HEK293 (cell line): Measurements from ENCODE around the gene CMYA5.
A peak's percentile ranks its signal among the peaks of the same experiment; 100 is the strongest.
"Not testable (repeated sequence)": the region's sequence is repeated elsewhere in the genome, so short reads cannot be mapped to it uniquely, and the experiment has no call there.

Experiments
- CTCF ChIA-PET: fragments of 350-600 bp; formaldehyde crosslinking; extraction: SDS; loops from one replicate; lab custom pipeline; 2021; ENCODE audit warnings: antibody characterized with exemption; lab: Yijun Ruan, JAX
- POLR2A ChIA-PET: fragments of 300-600 bp; formaldehyde crosslinking; extraction: SDS; loops from one replicate; lab custom pipeline; 2020; ENCODE audit warnings: antibody characterized with exemption, inconsistent platforms; lab: Yijun Ruan, JAX
- H3K27ac ChIP-seq: fragments of 200-500 bp; sonication (Bioruptor generic); 2 replicates; pipeline ENCODE4 v1.5.1; 2014; ENCODE audit warnings: low read depth, low read length, control low read depth, inconsistent platforms; ENCODE audit errors: extremely low read depth
- H3K36me3 ChIP-seq, 2 experiments: fragments of 200-500 bp in 1 of 2; sonication (Bioruptor generic) in 1 of 2; 1 replicate in 1 of 2; 2 replicates in 1 of 2; pipeline ENCODE4 v1.5.1; 2014 to 2017; ENCODE audit warnings: inconsistent platforms in 2 of 2, low read length in 2 of 2; ENCODE audit not compliant: control insufficient read depth in 2 of 2, insufficient read depth in 1 of 2
- H3K4me1 ChIP-seq: fragments of 200-500 bp; sonication (Bioruptor generic); 2 replicates; pipeline ENCODE4 v1.5.1; 2014; ENCODE audit warnings: mild to moderate bottlenecking, low read length, inconsistent platforms; ENCODE audit not compliant: control insufficient read depth, insufficient read depth
- H3K4me3 ChIP-seq: 2 replicates; pipeline ENCODE4 v1.5.1; 2011; ENCODE audit warnings: low read depth, mild to moderate bottlenecking, control low read depth, low read length, moderate library complexity
- H3K9me3 ChIP-seq: fragments of 200-500 bp; sonication (Bioruptor generic); 2 replicates; pipeline ENCODE4 v1.5.1; 2014; ENCODE audit warnings: low read depth, low read length, inconsistent platforms; ENCODE audit not compliant: control insufficient read depth, insufficient read depth
- MEIS1 ChIP-seq: sonication (generic); formaldehyde crosslinking; IDR thresholded peaks from 2 replicates; pipeline ENCODE4 v1.8.1; 2022; ENCODE audit warnings: missing genetic modification reagents, mild to moderate bottlenecking, borderline replicate concordance
- OSR2 ChIP-seq: fragments of 450-650 bp; formaldehyde crosslinking; IDR thresholded peaks from 2 replicates; pipeline ENCODE4 v1.5.1; 2016; ENCODE audit warnings: missing biosample characterization, missing genetic modification characterization
- SCRT2 ChIP-seq: fragments of 450-650 bp; formaldehyde crosslinking; IDR thresholded peaks from 2 replicates; pipeline ENCODE4 v1.5.1; 2016; ENCODE audit warnings: missing biosample characterization, missing genetic modification characterization
- SP7 ChIP-seq: fragments of 450-650 bp; formaldehyde crosslinking; IDR thresholded peaks from 2 replicates; pipeline ENCODE4 v1.5.1; 2016; ENCODE audit warnings: missing biosample characterization, missing genetic modification characterization
- TRIM28 ChIP-seq: IDR thresholded peaks from 2 replicates; pipeline ENCODE4 v1.6.1; 2011; ENCODE audit warnings: low read length, control low read depth, borderline replicate concordance
- YY2 ChIP-seq: fragments of 450-650 bp; formaldehyde crosslinking; IDR thresholded peaks from 2 replicates; pipeline ENCODE4 v1.5.1; 2016; ENCODE audit warnings: missing biosample characterization, missing genetic modification characterization
- ZBTB21 ChIP-seq: fragments of 450-650 bp; formaldehyde crosslinking; IDR thresholded peaks from 2 replicates; pipeline ENCODE4 v1.5.1; 2017; ENCODE audit warnings: missing biosample characterization, missing genetic modification characterization
- ZBTB44 ChIP-seq: fragments of 450-650 bp; IDR thresholded peaks from 2 replicates; pipeline ENCODE4 v1.5.1; 2018; ENCODE audit warnings: missing biosample characterization, mild to moderate bottlenecking, missing genetic modification characterization
- ZEB2 ChIP-seq: fragments of 450-650 bp; formaldehyde crosslinking; IDR thresholded peaks from 2 replicates; pipeline ENCODE4 v1.5.1; 2016; ENCODE audit warnings: missing biosample characterization, missing genetic modification characterization
- ZFP69B ChIP-seq: fragments of 450-650 bp; formaldehyde crosslinking; IDR thresholded peaks from 2 replicates; pipeline ENCODE4 v1.5.1; 2016; ENCODE audit warnings: missing biosample characterization, missing genetic modification characterization
- ZIC2 ChIP-seq: fragments of 450-650 bp; formaldehyde crosslinking; IDR thresholded peaks from 2 replicates; pipeline ENCODE4 v1.5.1; 2016; ENCODE audit warnings: missing biosample characterization, missing genetic modification characterization
- ZNF146 ChIP-seq: fragments of 450-650 bp; formaldehyde crosslinking; IDR thresholded peaks from 2 replicates; pipeline ENCODE4 v1.5.1; 2016; ENCODE audit warnings: missing biosample characterization, missing genetic modification characterization
- ZNF292 ChIP-seq: fragments of 450-650 bp; formaldehyde crosslinking; IDR thresholded peaks from 2 replicates; pipeline ENCODE4 v1.5.1; 2016; ENCODE audit warnings: low read depth, missing biosample characterization, missing genetic modification characterization, borderline replicate concordance
- ZNF335 ChIP-seq: fragments of 450-650 bp; formaldehyde crosslinking; conservative IDR thresholded peaks from 2 replicates; pipeline ENCODE4 v1.5.1; 2016; ENCODE audit warnings: missing biosample characterization, missing genetic modification characterization
- ZNF341 ChIP-seq: fragments of 450-650 bp; formaldehyde crosslinking; IDR thresholded peaks from 2 replicates; pipeline ENCODE4; 2016; ENCODE audit warnings: low read depth, missing biosample characterization, missing genetic modification characterization
- ZNF394 ChIP-seq: fragments of 450-650 bp; formaldehyde crosslinking; IDR thresholded peaks from 2 replicates; pipeline ENCODE4 v1.5.1; 2016; ENCODE audit warnings: missing biosample characterization, missing genetic modification characterization, mild to moderate bottlenecking, moderate library complexity, borderline replicate concordance
- ZNF548 ChIP-seq: fragments of 450-650 bp; formaldehyde crosslinking; IDR thresholded peaks from 2 replicates; pipeline ENCODE4 v1.5.1; 2016; ENCODE audit warnings: missing biosample characterization, missing genetic modification characterization
- ZNF629 ChIP-seq: fragments of 450-650 bp; formaldehyde crosslinking; IDR thresholded peaks from 2 replicates; pipeline ENCODE4 v1.5.1; 2017; ENCODE audit warnings: missing biosample characterization, missing genetic modification characterization
- ZNF639 ChIP-seq: fragments of 450-650 bp; formaldehyde crosslinking; IDR thresholded peaks from 2 replicates; pipeline ENCODE4 v1.5.1; 2016; ENCODE audit warnings: missing biosample characterization, missing genetic modification characterization
- ZNF677 ChIP-seq: fragments of 450-650 bp; IDR thresholded peaks from 2 replicates; pipeline ENCODE4 v1.5.0; 2018; ENCODE audit warnings: missing biosample characterization, mild to moderate bottlenecking, missing genetic modification characterization, moderate library complexity
- TF ChIP-seq, protein P1 (sequence below): fragments of 450-650 bp; formaldehyde crosslinking; IDR thresholded peaks from 2 replicates; pipeline ENCODE4 v1.5.1; 2016; ENCODE audit warnings: missing biosample characterization, missing genetic modification characterization, borderline replicate concordance
- TF ChIP-seq, protein P2 (sequence below): fragments of 450-650 bp; formaldehyde crosslinking; IDR thresholded peaks from 2 replicates; pipeline ENCODE4 v1.5.1; 2017; ENCODE audit warnings: missing biosample characterization, missing genetic modification characterization
- TF ChIP-seq, protein P3 (sequence below): fragments of 450-650 bp; formaldehyde crosslinking; IDR thresholded peaks from 2 replicates; pipeline ENCODE4 v1.5.1; 2017; ENCODE audit warnings: missing biosample characterization, missing genetic modification characterization
- TF ChIP-seq, protein P4 (sequence below): fragments of 450-650 bp; formaldehyde crosslinking; IDR thresholded peaks from 2 replicates; pipeline ENCODE4 v1.5.1; 2016; ENCODE audit warnings: missing biosample characterization, missing genetic modification characterization

CMYA5 gene

DNA sequence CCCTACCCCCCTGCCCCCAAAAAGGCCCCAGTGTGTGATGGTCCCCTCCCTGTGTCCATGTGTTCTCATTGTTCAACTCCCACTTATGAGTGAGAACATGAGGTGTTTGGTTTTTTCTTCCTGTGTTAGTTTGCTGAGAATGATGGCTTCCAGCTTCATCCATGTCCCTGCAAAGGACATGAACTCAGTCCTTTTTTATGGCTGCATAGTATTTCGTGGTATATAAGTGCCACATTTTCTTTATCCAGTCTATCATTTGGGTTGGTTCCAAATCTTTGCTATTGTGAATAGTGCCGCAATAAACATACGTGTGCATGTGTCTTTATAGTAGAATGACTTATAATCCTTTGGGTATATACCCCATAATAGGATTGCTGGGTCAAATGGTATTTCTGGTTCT lies 74.5 kb downstream of the CMYA5 start:
- CTCF ChIA-PET, H3K4me1 ChIP-seq: not testable (repeated sequence)

DNA sequence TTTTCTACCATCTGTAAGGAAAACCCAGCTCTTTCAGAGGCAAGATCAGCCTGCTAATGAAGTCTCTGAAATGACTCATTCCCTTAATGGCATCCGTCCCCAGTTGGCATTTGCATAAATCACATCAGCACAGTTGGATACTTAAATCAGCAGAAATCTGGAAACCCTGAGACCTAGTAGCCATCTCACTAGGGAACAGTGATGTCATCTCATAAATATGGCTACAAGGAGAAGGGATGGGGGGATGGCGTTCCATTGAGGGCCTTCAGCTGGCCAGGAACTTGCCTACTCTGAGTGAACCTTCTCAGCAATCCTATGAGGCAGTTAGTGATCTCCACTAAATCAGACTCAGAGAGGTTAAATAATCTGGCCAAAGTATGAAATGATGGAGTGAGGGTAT lies 81.8 kb downstream of the CMYA5 start:
- Histone ChIP-seq H3K4me3 (no peak overlapping the region), H3K27ac (no peak overlapping the region), H3K4me1 (no peaks in the 10 kb centered on the region), H3K9me3 (no peaks in the 10 kb centered on the region), H3K36me3 (no peaks in the 10 kb centered on the region)
- CTCF ChIA-PET = interaction anchor here (0.6 kb wide), 1 partner anchor 23 kb away, joined by 4 read pairs; no protein-coding TSS in a partner anchor
- POLR2A ChIA-PET = no interaction called here
- peak; percentile 33; the same call in 1 of the 2 replicates for TF ChIP-seq YY2 (tag by site-specific recombination)
- TF ChIP-seq ZNF341 (tag by site-specific recombination) = no peak
- 0 out of 2 replicates have a peak, but pooled peaks have one; percentile 44 for TF ChIP-seq ZBTB21 (tag by site-specific recombination)
- TF ChIP-seq TRIM28 = peak; percentile 36; the same call in 1 of the 2 replicates
- peak; percentile 75 for TF ChIP-seq OSR2
- TF ChIP-seq ZNF639 (tag by site-specific recombination) = peak; percentile 68
- TF ChIP-seq ZIC2 (tag by site-specific recombination) = peak; percentile 80
- no peak for TF ChIP-seq ZNF292 (tag by site-specific recombination)
- TF ChIP-seq, protein P1, sequence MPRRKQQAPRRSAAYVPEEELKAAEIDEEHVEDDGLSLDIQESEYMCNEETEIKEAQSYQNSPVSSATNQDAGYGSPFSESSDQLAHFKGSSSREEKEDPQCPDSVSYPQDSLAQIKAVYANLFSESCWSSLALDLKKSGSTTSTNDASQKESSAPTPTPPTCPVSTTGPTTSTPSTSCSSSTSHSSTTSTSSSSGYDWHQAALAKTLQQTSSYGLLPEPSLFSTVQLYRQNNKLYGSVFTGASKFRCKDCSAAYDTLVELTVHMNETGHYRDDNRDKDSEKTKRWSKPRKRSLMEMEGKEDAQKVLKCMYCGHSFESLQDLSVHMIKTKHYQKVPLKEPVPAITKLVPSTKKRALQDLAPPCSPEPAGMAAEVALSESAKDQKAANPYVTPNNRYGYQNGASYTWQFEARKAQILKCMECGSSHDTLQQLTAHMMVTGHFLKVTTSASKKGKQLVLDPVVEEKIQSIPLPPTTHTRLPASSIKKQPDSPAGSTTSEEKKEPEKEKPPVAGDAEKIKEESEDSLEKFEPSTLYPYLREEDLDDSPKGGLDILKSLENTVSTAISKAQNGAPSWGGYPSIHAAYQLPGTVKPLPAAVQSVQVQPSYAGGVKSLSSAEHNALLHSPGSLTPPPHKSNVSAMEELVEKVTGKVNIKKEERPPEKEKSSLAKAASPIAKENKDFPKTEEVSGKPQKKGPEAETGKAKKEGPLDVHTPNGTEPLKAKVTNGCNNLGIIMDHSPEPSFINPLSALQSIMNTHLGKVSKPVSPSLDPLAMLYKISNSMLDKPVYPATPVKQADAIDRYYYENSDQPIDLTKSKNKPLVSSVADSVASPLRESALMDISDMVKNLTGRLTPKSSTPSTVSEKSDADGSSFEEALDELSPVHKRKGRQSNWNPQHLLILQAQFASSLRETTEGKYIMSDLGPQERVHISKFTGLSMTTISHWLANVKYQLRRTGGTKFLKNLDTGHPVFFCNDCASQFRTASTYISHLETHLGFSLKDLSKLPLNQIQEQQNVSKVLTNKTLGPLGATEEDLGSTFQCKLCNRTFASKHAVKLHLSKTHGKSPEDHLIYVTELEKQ (tag by site-specific recombination) = peak; percentile 34; the same call in 1 of the 2 replicates
- TF ChIP-seq ZNF394 (tag by site-specific recombination) = peak; percentile 24; the same call in 1 of the 2 replicates
- peak; percentile 76 for TF ChIP-seq ZFP69B
- peak; percentile 78 for TF ChIP-seq ZEB2 (tag by site-specific recombination)
- TF ChIP-seq, protein P2, sequence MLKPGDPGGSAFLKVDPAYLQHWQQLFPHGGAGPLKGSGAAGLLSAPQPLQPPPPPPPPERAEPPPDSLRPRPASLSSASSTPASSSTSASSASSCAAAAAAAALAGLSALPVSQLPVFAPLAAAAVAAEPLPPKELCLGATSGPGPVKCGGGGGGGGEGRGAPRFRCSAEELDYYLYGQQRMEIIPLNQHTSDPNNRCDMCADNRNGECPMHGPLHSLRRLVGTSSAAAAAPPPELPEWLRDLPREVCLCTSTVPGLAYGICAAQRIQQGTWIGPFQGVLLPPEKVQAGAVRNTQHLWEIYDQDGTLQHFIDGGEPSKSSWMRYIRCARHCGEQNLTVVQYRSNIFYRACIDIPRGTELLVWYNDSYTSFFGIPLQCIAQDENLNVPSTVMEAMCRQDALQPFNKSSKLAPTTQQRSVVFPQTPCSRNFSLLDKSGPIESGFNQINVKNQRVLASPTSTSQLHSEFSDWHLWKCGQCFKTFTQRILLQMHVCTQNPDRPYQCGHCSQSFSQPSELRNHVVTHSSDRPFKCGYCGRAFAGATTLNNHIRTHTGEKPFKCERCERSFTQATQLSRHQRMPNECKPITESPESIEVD (tag by site-specific recombination) = no peak
- peak; percentile 98 for TF ChIP-seq ZNF677 (tag by site-specific recombination)
- no peak for TF ChIP-seq SCRT2 (tag by site-specific recombination)
- TF ChIP-seq, protein P3, sequence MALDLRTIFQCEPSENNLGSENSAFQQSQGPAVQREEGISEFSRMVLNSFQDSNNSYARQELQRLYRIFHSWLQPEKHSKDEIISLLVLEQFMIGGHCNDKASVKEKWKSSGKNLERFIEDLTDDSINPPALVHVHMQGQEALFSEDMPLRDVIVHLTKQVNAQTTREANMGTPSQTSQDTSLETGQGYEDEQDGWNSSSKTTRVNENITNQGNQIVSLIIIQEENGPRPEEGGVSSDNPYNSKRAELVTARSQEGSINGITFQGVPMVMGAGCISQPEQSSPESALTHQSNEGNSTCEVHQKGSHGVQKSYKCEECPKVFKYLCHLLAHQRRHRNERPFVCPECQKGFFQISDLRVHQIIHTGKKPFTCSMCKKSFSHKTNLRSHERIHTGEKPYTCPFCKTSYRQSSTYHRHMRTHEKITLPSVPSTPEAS (tag by site-specific recombination) = no peak
- TF ChIP-seq, protein P4, sequence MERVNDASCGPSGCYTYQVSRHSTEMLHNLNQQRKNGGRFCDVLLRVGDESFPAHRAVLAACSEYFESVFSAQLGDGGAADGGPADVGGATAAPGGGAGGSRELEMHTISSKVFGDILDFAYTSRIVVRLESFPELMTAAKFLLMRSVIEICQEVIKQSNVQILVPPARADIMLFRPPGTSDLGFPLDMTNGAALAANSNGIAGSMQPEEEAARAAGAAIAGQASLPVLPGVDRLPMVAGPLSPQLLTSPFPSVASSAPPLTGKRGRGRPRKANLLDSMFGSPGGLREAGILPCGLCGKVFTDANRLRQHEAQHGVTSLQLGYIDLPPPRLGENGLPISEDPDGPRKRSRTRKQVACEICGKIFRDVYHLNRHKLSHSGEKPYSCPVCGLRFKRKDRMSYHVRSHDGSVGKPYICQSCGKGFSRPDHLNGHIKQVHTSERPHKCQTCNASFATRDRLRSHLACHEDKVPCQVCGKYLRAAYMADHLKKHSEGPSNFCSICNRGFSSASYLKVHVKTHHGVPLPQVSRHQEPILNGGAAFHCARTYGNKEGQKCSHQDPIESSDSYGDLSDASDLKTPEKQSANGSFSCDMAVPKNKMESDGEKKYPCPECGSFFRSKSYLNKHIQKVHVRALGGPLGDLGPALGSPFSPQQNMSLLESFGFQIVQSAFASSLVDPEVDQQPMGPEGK (tag by site-specific recombination) = 0 out of 2 replicates have a peak, but pooled peaks have one; percentile 37
- TF ChIP-seq ZNF629 (tag by site-specific recombination) = peak; percentile 86
- TF ChIP-seq ZBTB44 (tag by site-specific recombination) = no peak
- TF ChIP-seq MEIS1 (CRISPR knock-in tag) = 0 out of 2 replicates have a peak, but pooled peaks have one; percentile 46
- peak; percentile 79 for TF ChIP-seq SP7 (tag by site-specific recombination)
- TF ChIP-seq ZNF335 (tag by site-specific recombination) = peak; percentile 94
- no peak for TF ChIP-seq ZNF548 (tag by site-specific recombination)

More for the DNA sequence above, 74.5 kb downstream of the CMYA5 start:
- H3K36me3 ChIP-seq, H3K4me3 ChIP-seq, H3K27ac ChIP-seq, H3K9me3 ChIP-seq, POLR2A ChIA-PET: not testable (repeated sequence)
- TF ChIP-seq ZNF146 (tag by site-specific recombination) = peak; percentile 78; the same call in 1 of the 2 replicates
